Smooth muscle cell of the brain vasculature (primary cell): ENCODE data around the gene ANTXR2.
"Not testable (repeated sequence)": the region's sequence is repeated elsewhere in the genome, so short reads cannot be mapped to it uniquely, and the experiment has no call there.

Experiments
- DNase-seq: peaks from one replicate; pipeline ENCODE4 v3.0.0-alpha.2; 2012; ENCODE audit warnings: low read depth, low spot score

Gene ANTXR2

GRCh38 chr4:80072744-80073472, at the start of gene ANTXR2:
Gene ANTXR2 (minus strand): TSS chr4:80073229. CDS start chr4:80072560, 669 bp downstream.
- peak; percentile 95 for DNase-seq

GRCh38 chr4:80121815-80122214, 48.8 kb upstream of the ANTXR2 start:
- not testable (repeated sequence) for DNase-seq

- not testable (repeated sequence) for DNase-seq
Measured at GRCh38 chr4:80119620-80120019, 46.6 kb upstream of the ANTXR2 start.

DNA sequence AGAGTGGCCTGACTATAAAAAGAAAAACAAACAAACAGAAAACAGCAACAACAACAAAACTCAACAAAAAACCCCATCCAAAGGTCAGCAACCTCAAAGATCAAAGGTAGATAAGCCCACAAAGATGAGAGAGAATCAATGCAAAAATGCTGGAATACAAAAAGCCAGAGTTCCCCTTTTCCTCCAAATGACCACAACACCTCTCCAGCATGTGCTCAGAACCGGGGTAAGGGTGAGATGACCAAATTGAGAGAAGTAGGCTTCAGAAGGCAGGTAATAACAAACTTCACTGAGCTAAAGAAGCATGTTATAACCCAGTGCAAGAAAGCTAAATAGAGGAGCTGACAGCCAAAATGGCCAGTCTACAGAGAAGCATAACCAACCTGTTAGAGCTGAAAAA, 43.5 kb upstream of the ANTXR2 start:
- DNase-seq: no peak

DNA sequence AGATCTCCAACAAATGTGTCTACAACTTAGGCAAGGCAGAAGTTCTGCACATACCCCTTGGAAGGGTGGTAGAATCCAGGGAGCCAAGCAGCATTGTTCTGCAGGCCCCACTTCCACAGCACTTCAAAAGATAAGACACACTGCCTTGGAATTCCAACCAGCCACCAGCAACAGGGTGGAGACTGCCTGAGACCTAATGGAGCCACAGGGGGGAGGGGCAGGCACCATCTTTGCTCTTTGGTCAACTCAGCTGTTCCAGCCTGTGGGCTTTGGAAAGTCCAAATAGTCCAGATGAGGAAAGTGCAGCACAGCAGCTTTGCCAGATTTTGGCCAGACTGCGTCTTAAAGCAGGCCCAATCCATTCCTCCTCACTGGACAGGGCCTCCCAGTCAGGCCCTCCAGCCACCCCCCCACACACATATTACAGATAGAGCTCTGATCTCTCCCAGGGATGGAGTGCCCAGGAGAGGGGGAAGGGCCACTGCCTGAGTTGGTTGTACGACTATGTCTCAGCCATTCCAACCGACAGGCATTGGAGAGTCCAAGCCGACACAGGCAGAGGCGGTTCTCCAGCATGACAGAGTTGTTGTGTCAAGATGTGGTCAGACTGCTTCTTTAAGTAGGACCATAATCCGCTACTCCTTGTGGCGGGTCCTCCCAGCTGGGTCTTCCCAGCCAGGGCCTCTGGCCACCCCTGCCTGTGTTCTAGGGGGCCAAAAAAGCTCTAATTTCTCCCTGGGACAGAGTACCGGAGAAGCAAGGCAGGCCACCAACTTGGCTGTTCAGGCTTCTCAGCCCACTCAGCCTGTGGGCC, 42.5 kb upstream of the ANTXR2 start:
- no peak for DNase-seq

DNA sequence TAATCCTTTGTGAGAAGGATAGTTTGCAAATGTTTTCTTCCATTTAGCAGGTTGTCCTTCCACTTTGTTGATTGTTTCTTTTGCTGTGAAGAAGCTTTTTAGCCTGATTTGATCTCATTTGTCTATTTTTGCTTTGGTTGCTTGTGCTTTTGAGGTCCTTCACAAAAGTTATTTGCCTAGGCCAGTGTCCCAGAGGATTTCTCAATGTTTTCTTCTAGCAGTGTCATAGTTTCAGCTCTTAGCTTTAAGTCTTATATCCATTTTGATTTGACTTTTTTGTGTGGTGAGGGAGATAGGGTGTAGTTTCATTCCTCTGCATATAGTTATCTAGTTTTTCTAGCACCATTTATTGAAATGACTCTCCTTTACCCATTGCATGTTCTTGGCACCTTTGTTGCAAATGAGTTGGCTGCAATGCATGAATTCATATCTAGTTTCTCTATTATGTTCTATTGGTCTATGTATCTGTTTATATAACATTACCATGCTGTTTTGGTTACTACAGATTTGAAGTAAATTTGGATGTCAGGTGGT, 41.8 kb upstream of the ANTXR2 start:
- DNase-seq: no peak

- no peak for DNase-seq
Measured at GRCh38 chr4:80113615-80114014, 40.6 kb upstream of the ANTXR2 start.

DNA sequence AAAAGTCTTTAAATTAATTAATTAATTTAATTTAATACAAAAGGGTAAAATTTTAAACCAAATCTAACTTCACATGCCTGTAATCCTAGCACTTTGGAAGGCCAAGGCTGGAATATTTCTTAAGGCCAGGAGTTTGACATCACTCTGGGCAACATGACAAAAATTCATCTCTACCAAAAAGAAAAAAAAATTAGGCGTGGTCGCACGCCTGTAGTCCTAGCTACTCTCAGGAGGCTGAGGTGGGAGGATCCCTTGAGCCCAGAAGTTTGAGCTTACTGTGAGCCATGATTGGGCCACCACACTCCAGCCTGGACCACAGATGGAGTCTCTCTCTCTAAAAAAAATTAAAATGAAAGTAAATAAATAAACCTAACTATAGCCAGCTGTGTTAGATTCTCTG, 39.2 kb upstream of the ANTXR2 start:
- no peak for DNase-seq

DNA sequence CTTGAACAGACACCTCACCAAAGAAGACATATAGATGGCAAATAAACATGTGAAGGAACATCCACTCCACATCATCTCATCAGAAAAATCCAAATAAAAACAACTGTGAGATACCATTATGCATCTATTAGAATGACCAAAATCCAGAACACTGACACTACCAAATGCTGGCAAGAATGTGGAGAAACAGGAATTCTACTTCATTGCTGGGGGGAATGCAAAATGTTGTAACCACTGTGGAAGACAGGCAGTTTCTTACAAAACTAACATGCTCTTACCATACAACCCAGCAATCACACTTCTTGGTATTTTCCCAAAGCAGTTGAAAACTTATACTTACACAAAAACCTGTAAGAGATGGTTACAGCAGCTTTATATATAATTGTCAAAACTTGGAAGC, 38.2 kb upstream of the ANTXR2 start:
- no peak for DNase-seq

- DNase-seq: no peak
Measured at GRCh38 chr4:80107374-80107773, 34.3 kb upstream of the ANTXR2 start.

- DNase-seq: no peak
Measured at GRCh38 chr4:80104927-80105326, 31.9 kb upstream of the ANTXR2 start.

DNA sequence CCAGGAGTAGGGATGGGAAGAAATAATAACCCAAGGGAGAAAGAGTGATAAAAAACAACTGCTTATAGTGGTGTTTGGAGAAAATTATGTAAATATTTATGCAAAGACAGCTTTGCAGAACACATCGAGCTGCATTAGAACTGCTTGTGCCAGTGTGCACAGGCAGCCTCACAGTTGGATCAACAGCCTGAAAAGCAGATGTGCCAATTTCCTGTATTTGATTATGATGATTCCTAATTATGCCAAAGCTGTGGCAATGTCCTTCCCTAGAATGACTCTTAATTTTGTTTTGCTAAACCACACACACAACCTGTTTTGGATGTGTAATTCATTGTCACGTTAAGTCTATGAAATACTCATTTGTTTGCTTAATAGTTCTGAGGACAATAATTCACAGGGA, 30.6 kb upstream of the ANTXR2 start:
- DNase-seq: no peak

DNA sequence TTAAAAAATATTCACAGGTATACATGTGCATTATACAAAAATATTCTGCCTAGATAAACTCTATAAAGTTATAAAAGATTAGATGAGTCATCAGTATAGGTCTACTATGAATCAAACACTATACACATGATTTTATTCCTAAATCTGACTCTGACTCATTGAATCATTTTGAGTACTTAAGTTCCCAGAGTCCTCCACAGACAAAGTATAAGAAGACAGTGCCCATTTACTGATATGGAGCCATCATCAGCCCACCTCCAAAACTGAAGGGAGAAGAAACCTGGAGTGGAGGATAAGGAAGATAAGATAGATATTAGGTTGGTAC, 28.7 kb upstream of the ANTXR2 start:
- no peak for DNase-seq

- DNase-seq: no peak
Measured at GRCh38 chr4:80101071-80101791, 28.2 kb upstream of the ANTXR2 start.

DNA sequence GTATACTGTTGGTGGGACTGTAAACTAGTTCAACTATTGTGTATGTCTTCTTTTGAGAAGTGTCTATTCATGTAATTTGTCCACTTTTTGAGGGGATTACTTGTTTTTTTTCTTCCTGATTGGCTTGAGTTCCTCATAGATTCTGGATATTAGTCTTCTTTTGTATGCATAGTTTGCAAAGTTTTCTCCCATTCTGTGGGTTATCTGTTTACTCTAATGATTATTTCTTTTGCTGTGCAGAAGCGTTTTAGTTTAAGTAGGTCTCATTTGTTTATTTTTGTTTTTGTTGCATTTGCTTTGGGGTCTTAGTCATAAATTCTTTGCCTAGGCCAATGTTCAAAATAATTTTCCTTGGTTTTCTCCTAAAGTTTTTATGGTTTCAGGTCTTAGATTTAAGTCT, 26.6 kb upstream of the ANTXR2 start:
- no peak for DNase-seq

DNA sequence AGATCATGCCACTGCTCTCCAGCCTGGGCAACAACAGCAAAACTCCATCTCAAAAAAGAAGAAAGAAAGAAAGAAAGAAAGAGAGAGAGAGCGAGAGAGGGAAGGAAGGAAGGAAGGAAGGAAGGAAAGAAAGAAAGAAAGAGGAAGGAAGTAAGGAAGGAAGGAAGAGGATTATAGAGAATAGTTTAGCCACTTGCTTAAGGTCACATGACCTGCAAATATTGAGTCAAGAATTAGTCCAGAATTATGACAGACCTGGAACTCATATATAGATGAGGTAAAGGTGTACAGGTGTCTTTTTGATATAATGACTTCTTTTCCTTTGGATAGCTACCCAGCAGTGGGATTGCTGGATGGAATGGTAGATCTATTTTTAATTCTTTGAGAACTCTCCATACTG, 25.6 kb upstream of the ANTXR2 start:
- DNase-seq: no peak

DNA sequence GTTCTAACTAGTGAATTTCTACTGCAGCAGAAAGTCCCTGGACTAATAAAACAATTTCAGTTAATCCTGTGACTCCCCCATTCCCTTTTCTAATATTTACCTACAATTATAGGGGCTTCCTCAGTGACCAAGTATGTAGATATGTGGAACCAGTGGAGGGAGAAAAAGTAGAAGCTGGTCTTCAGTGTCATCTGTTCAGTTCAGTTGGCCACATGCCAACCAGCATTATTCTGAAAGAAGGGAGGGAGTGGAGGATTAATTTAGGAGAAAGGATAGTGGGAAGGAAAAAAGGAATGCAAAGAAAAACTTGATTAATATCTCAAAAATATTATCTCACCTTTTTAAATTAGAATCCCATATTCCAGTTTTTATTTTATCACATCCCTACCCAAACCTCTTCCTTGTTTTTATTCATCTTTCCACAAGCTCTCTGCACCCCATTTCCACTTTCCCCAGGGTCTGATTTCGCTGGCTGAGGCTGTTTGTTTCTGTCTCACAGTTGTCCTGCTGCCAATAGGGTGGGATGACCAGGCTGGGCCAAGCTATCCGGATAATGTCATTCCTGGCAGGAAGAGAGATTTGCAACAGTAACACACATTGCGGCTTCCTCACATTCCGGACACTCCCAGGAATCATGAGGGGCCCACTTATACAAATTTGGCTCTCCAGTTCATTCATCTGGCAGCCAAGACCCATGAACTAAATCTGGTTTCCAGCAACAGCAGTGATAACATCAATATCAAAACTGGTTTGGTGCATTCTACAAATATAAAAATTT, 24.6 kb upstream of the ANTXR2 start:
- DNase-seq: no peak

DNA sequence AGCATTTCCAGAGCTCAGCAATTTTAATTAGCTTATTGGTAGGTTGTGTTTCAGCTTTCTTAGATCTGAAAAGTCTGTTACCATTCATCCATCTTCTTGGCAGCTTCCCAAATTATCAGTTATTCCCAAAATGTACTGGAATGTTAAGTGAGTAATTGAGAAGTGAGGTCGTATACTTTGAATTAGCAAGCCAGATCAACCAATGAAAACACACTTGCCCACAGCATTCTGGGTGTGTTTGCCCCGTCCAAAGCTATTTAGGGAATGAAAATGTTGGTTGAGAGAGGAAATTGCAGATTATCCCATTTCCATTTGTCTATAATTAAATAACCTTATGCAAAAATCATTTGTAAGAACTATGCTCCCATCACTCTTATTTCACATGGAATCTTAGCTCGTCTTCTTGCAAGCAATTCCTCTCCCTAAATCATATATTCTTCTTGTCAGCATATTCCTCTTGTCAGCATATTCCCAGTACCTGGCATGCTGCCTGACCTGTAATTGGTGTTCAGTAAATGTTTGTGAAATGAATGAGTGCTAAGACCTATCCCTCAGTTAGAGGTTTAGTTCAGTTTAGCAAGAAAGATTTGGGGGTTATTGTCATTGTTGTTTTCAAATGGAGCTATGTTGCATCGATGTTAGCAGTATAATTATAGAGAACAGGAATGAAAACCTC, 23.3 kb upstream of the ANTXR2 start:
- DNase-seq: no peak

GRCh38 chr4:80094191-80094590, 21.2 kb upstream of the ANTXR2 start:
- no peak for DNase-seq

DNA sequence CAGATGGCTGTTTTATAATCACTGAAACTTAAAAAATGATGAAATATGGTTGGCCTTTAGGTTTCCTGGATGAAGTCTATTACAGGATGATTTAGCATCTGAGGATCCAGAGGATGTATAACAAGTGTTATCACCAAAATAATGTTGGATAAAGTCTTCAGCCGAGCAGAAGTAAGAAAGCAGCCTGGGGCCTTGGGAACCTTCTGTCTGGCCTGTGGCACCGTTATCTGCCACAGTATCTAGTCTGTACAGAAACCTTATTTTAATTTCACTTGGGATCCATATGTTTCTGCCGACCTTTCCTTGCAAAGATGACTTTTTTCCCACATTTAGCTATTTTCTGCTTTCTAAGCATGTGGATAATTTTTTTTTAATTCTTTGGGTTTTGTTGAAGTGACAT, 20.5 kb upstream of the ANTXR2 start:
- no peak for DNase-seq

DNA sequence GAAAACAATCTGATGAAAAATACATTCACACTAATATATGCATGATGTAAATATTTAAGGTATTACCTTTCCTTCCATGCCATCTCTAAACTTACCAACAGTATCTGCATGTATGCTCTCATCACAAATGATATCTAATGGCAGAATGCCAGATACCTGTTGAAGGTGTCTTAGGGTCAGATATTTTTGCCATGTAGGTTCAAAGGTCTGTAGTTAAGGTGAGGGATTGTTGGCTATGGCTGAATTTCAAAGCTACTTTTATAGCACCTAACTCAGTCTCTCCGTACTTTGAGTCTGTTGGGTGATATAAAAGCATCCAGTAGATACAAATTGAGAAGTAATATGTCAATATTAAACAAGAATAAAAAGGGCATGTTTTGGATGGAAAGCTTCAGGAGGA, 19.8 kb upstream of the ANTXR2 start:
- no peak for DNase-seq
